Measurements from ENCODE around the gene ZNF213. TPM values are rescaled to one million over a fixed set of nuclear protein-coding genes. Genes with fewer than 3 reads are reported as not detected.

ZNF213 gene
- total and polyA plus RNA-seq, 2 donors = 1.5 to 5.2 TPM

DNA sequence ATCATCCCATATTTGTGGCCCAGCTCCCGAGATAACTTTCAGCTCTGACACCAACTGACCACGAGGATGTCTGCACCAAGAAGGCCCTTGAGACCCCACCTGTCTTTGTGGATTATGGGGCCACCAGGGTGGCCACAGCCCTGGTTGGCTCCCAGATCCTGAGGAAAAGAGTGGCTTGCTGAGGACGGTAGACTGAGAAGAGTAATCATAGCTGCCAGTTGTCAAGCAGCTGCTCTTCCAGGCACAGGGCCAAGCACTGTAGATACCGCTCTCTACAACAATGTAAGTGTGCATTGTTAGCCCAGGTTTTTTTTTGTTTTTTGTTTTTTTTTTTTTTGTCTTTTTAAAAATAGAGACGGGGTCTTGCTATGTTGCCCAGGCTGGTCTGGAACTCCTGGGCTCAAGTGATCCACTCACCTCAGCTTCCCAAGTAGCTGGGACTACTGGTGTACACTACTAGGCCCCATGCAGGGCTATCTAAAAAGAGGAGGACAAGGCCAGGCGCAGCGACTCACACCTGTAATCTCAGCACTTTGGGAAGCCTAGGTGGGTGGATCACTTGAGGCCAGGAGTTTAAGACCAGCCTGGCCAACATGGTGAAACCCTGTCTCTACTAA, 12.9 kb upstream of the ZNF213 start:
- Histone ChIP-seq H3K4me1 (ENCODE audit: control insufficient read depth in 2 of 2, insufficient read depth in 2 of 2, low read length in 2 of 2) (peaks cover 11 to 21% of the 10 kb centered on the region in 2 donors), H3K27ac (ENCODE audit: low read depth in 1 of 2, low read length in 1 of 2) (no peak overlapping the region), H3K36me3 (ENCODE audit: control insufficient read depth in 2 of 2, insufficient read depth in 2 of 2, low read length in 1 of 2) (peaks cover 5 to 9% of the 10 kb centered on the region in 2 donors), H3K9me3 (ENCODE audit: control insufficient read depth in 2 of 2, insufficient read depth in 1 of 2, low read length in 1 of 2) (peaks cover 0 to 2% of the 10 kb centered on the region in 2 donors), H3K4me3 (ENCODE audit: low read length in 2 of 2) (no peak overlapping the region), H3K27me3 (ENCODE audit: control insufficient read depth in 2 of 2, insufficient read depth in 1 of 2, low read length in 1 of 2) (peaks cover 0 to 3% of the 10 kb centered on the region in 2 donors)
- 95% methylated on average over 7 of the region's 7 CpGs for WGBS
- DNase-seq (ENCODE audit: low read depth in 6 of 9, low spot score in 9 of 9) = no peak

DNA sequence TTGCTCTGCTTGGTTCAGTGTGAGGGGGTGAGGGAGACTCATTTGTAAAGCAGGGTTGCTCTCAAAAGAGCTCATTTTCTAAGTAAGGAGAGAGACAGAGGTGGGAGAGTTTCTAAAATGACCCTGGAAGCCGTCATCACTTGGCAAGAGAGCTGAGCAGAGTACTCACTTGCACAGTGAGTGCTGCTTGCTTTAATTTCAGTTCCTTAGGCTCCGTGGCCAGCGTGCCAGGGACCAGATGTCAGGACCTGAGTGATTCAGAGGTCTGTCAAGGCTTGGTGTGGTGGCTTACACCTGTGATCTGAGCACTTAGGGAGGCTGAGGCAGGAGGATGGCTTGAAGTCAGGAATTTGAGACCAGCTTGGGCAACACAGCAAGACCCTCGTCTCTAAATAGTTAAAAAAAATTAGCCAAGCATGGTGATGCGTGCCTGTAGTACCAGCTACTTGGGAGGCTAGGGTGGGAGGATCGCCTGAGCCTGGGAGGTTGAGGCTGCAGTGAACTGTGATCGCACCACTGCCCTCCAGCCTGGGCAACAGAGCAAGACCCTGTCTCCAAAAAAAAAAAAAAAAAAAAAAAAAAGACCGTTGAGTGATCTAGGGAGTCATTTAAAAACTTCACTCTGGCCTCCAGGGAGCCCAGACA, 11.8 kb upstream of the ZNF213 start:
- Histone ChIP-seq H3K27ac (ENCODE audit: low read depth in 1 of 2, low read length in 1 of 2) (no peak overlapping the region), H3K36me3 (ENCODE audit: control insufficient read depth in 2 of 2, insufficient read depth in 2 of 2, low read length in 1 of 2) (peaks cover 9 to 15% of the 10 kb centered on the region in 2 donors), H3K4me3 (ENCODE audit: low read length in 2 of 2) (no peak overlapping the region), H3K4me1 (ENCODE audit: control insufficient read depth in 2 of 2, insufficient read depth in 2 of 2, low read length in 2 of 2) (peaks cover 12 to 25% of the 10 kb centered on the region in 2 donors), H3K9me3 (ENCODE audit: control insufficient read depth in 2 of 2, insufficient read depth in 1 of 2, low read length in 1 of 2) (peaks cover 0 to 2% of the 10 kb centered on the region in 2 donors), H3K27me3 (ENCODE audit: control insufficient read depth in 2 of 2, insufficient read depth in 1 of 2, low read length in 1 of 2) (peaks cover 0 to 3% of the 10 kb centered on the region in 2 donors)
- 82% methylated on average over 8 of the region's 8 CpGs for WGBS
- DNase-seq (ENCODE audit: low read depth in 6 of 9, low spot score in 9 of 9) = no peak

DNA sequence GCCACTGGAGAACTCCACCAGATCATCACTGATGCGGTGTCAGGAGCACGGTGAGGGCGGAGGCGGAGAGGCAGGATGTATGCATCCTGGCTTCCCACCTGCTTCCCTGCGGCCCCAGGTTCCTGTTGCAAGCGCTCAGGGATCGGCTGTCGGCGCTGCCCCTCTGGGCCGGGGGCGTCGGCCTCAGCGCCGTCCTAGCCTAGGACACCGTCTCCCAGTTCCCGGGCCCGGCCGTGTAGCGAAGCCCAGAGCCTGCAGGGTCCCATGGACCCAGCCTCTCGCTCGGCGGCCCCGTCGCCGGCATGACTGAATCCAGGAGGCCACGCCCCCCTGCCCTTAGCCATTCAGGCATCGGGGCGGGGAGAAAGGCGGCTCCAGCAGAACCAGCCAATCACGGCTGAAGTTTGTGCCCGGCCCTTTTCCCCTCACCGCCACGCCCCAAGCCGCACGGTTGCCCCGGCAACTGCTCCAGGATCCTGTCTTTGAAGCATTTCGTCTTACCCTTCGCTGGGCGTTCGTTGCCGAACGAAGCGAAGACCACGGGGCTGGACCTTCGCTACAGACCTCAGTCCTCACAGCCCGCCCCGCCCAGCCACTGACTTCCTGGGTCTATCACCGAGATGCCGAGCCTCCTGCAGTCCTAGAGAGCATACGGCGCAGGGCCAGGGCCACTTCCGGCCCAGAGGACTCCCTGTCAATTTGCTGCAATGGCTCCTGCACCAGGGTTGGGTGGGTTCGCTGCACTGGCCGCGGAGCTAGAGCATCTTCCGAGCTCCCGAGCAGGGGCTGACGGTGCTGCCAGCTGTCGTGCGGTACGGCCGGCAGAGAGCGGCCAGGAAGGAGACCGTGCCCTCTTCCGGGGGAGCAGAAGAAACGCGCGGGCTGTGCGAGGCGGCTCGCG, 10.6 kb upstream of the ZNF213 start:
- H3K27ac ChIP-seq (ENCODE audit: low read depth in 1 of 2, low read length in 1 of 2) = peak overlapping the region; percentile 88 to 94
- H3K4me1 ChIP-seq (ENCODE audit: control insufficient read depth in 2 of 2, insufficient read depth in 2 of 2, low read length in 2 of 2) = peaks cover 16 to 37% of the 10 kb centered on the region in 2 donors
- H3K4me3 ChIP-seq (ENCODE audit: low read length in 2 of 2) = peak overlapping the region; percentile 69 to 71
- H3K9me3 ChIP-seq (ENCODE audit: control insufficient read depth in 2 of 2, insufficient read depth in 1 of 2, low read length in 1 of 2) = peaks cover 0 to 2% of the 10 kb centered on the region in 2 donors
- H3K27me3 ChIP-seq (ENCODE audit: control insufficient read depth in 2 of 2, insufficient read depth in 1 of 2, low read length in 1 of 2) = peaks cover 0 to 3% of the 10 kb centered on the region in 2 donors
- WGBS = under 1% methylated on average over 72 of the region's 72 CpGs
- peaks cover 9 to 23% of the 10 kb centered on the region in 2 donors for H3K36me3 ChIP-seq (ENCODE audit: control insufficient read depth in 2 of 2, insufficient read depth in 2 of 2, low read length in 1 of 2)
- DNase-seq (ENCODE audit: low read depth in 6 of 9, low spot score in 9 of 9) = peak; percentile 91 to 98 (median 96)

DNA sequence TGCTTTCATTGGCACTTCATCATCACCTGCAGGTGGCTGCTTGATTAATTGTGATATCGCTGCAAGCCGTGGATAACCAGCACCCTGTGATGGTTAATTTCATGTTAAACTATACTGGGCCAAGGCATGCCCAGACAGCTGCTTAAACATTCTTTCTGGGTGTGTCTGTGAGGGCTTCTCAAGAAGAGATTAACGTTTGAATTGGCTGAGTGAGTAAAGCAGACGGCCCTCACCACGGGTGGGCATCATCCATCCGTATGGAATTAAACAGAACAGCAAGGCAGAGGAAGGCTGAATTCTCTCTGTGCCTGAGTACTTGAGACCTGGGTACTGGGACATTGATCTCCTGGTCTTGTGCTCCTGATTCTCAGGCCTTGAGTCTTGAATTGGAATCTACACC, 7.1 kb upstream of the ZNF213 start:
- H3K27ac ChIP-seq (ENCODE audit: low read depth in 1 of 2, low read length in 1 of 2) = no peak overlapping the region
- peaks cover 0 to 3% of the 10 kb centered on the region in 2 donors for H3K27me3 ChIP-seq (ENCODE audit: control insufficient read depth in 2 of 2, insufficient read depth in 1 of 2, low read length in 1 of 2)
- DNase-seq (ENCODE audit: low read depth in 6 of 9, low spot score in 9 of 9) = no peak
- no peak overlapping the region for H3K4me3 ChIP-seq (ENCODE audit: low read length in 2 of 2)
- H3K36me3 ChIP-seq (ENCODE audit: control insufficient read depth in 2 of 2, insufficient read depth in 2 of 2, low read length in 1 of 2) = peaks cover 11 to 40% of the 10 kb centered on the region in 2 donors
- H3K9me3 ChIP-seq (ENCODE audit: control insufficient read depth in 2 of 2, insufficient read depth in 1 of 2, low read length in 1 of 2) = no peaks in the 10 kb centered on the region
- peaks cover 16 to 49% of the 10 kb centered on the region in 2 donors for H3K4me1 ChIP-seq (ENCODE audit: control insufficient read depth in 2 of 2, insufficient read depth in 2 of 2, low read length in 2 of 2)
- WGBS = 95% methylated on average over 6 of the region's 6 CpGs

DNA sequence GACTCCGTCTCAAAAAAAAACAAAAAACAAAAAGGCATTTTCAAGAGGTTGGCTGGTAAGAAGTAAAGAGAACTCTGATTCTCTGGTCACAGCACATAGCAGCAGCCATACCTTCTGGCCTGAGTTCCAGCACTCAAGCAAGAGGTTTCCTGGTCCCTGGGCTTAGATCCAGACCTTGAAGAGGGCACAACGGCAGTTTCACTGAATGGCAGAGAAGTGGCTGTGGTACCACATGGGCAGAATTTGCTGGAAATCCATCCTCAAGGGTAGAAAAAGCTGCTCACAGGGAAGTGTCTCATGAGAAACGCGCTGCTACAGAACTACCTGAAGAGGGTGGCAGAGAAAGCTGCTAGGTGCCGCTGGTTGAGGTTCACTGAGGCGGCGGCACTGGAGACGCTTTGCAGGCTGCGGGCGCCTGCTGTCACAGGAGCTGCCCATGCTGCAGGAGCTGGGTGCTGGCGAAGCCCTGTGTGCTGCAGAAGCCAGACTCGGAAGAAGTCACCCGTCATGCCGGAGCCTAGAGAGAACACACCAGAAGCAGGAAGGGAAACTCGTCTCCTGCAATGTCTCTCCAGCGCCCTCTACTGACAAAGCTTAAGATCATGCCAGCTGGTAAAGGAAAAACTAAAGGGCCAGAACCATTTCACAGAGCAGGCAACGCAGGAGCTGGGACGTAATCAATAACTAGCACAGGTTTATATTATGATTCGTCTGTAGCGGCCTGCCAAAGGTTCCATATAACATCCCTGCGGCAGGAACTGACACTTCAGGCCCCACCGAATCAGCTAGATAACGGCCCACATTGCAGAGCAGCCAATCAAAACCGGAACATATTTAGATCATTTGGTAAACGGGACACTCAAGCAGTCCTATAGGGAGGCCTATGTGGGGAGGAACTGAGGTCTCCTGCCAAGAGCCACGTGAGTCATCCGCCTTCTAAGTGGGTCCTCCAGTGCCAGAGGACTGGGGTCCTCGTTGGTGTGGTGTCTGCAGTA, 5.4 kb upstream of the ZNF213 start:
- H3K27ac ChIP-seq (ENCODE audit: low read depth in 1 of 2, low read length in 1 of 2) = peak overlapping the region; percentile 56 to 97
- H3K36me3 ChIP-seq (ENCODE audit: control insufficient read depth in 2 of 2, insufficient read depth in 2 of 2, low read length in 1 of 2) = peaks cover 11 to 40% of the 10 kb centered on the region in 2 donors
- H3K9me3 ChIP-seq (ENCODE audit: control insufficient read depth in 2 of 2, insufficient read depth in 1 of 2, low read length in 1 of 2) = no peaks in the 10 kb centered on the region
- peak in 8 of 9 donors; percentile 75 to 95 (median 92) for DNase-seq (ENCODE audit: low read depth in 6 of 9, low spot score in 9 of 9)
- peak overlapping the region; percentile 58 to 60 for H3K4me3 ChIP-seq (ENCODE audit: low read length in 2 of 2)
- H3K4me1 ChIP-seq (ENCODE audit: control insufficient read depth in 2 of 2, insufficient read depth in 2 of 2, low read length in 2 of 2) = peaks cover 13 to 48% of the 10 kb centered on the region in 2 donors
- WGBS = 30% methylated on average over 28 of the region's 28 CpGs
- H3K27me3 ChIP-seq (ENCODE audit: control insufficient read depth in 2 of 2, insufficient read depth in 1 of 2, low read length in 1 of 2) = no peaks in the 10 kb centered on the region

DNA sequence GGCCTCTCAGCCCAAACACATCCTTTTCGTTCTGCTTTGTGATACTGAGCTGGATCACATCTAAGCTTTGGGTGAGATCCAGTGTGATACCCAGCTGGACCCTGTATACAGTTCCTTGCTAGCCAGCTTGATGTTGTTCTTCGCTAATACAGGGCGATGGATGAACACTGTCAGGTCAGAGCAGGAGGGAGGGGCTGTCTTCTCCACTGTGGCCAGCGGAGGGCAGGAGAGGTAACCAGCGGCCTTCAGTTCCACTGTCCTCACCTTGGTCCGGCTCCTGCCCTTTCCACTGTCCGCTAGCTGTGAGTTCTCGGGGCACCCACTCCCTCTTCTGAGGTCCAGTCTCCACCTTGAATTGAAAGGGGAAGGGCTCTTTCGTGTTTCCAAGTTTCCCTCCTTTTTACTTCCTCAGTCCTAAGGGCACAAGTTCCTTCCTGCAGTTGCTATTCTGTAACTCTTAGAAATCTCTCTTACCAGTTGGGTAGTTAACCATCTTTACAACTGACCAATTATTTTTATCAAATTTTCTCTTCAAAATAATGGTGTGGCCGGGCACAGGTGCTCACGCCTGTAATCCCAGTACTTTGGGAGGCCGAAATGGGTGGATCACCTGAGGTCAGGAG, 3.0 kb upstream of the ZNF213 start:
- H3K4me3 ChIP-seq (ENCODE audit: low read length in 2 of 2) = no peak overlapping the region
- WGBS = 91% methylated on average over 12 of the region's 12 CpGs
- H3K9me3 ChIP-seq (ENCODE audit: control insufficient read depth in 2 of 2, insufficient read depth in 1 of 2, low read length in 1 of 2) = no peaks in the 10 kb centered on the region
- DNase-seq (ENCODE audit: low read depth in 6 of 9, low spot score in 9 of 9) = peak in 1 of 9 donors; percentile 37
- H3K36me3 ChIP-seq (ENCODE audit: control insufficient read depth in 2 of 2, insufficient read depth in 2 of 2, low read length in 1 of 2) = peaks cover 4 to 35% of the 10 kb centered on the region in 2 donors
- peaks cover 14 to 48% of the 10 kb centered on the region in 2 donors for H3K4me1 ChIP-seq (ENCODE audit: control insufficient read depth in 2 of 2, insufficient read depth in 2 of 2, low read length in 2 of 2)
- no peaks in the 10 kb centered on the region for H3K27me3 ChIP-seq (ENCODE audit: control insufficient read depth in 2 of 2, insufficient read depth in 1 of 2, low read length in 1 of 2)
- H3K27ac ChIP-seq (ENCODE audit: low read depth in 1 of 2, low read length in 1 of 2) = no peak overlapping the region

DNA sequence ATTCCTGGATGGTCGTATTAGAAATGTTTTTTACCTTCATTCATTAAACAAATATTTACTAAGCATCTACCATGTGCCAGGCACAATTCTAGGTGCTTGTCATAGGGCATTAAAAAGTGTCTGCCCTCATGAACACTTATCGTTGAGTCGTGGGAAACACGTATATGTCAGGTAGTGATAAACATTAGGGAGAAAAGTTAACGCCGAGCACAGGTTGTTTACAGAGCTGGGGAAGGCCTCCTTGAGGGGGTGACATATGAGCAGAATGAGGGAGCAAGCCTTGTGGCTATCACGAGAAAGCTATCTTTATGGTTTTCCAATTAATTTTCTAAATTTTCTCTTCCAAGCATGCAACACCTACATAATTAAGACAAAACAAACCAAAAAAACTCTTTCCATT, 985 bp upstream of the ZNF213 start:
- no peaks in the 10 kb centered on the region for H3K27me3 ChIP-seq (ENCODE audit: control insufficient read depth in 2 of 2, insufficient read depth in 1 of 2, low read length in 1 of 2)
- peak overlapping the region; percentile 73 to 99 for H3K4me3 ChIP-seq (ENCODE audit: low read length in 2 of 2)
- peaks cover 15 to 34% of the 10 kb centered on the region in 2 donors for H3K36me3 ChIP-seq (ENCODE audit: control insufficient read depth in 2 of 2, insufficient read depth in 2 of 2, low read length in 1 of 2)
- H3K4me1 ChIP-seq (ENCODE audit: control insufficient read depth in 2 of 2, insufficient read depth in 2 of 2, low read length in 2 of 2) = peaks cover 9 to 36% of the 10 kb centered on the region in 2 donors
- H3K27ac ChIP-seq (ENCODE audit: low read depth in 1 of 2, low read length in 1 of 2) = peak overlapping the region; percentile 27 to 91
- 15% methylated on average over 7 of the region's 7 CpGs for WGBS
- DNase-seq (ENCODE audit: low read depth in 6 of 9, low spot score in 9 of 9) = peak in 1 of 9 donors; percentile 30
- no peaks in the 10 kb centered on the region for H3K9me3 ChIP-seq (ENCODE audit: control insufficient read depth in 2 of 2, insufficient read depth in 1 of 2, low read length in 1 of 2)

All from thymus (tissue), 11 donors.